Karpas-422 (cell line): ENCODE data around the gene EYA4. TPM values are rescaled to one million over a fixed set of nuclear protein-coding genes. Genes with fewer than 3 reads are reported as not detected.

Experiments used
- DNase-seq: peaks from one replicate; pipeline ENCODE4 v3.0.0-alpha.2; 2015
- H2AFZ ChIP-seq: fragments of 200-600 bp; sonication (generic); 2 replicates; pipeline ENCODE4 v1.6.1; 2014; ENCODE audit warnings: antibody characterized with exemption, low read length, mixed read lengths
- H3K27ac ChIP-seq: fragments of 200-600 bp; sonication (generic); 2 replicates; pipeline ENCODE4 v1.5.1; 2014; ENCODE audit warnings: mild to moderate bottlenecking, low read length, moderate library complexity
- H3K27me3 ChIP-seq: fragments of 200-600 bp; sonication (generic); 2 replicates; pipeline ENCODE4 v1.6.1; 2014; ENCODE audit warnings: low read length, mixed read lengths
- H3K36me3 ChIP-seq: fragments of 200-600 bp; sonication (generic); 2 replicates; pipeline ENCODE4 v1.6.1; 2014; ENCODE audit warnings: low read length, mixed read lengths; ENCODE audit not compliant: insufficient read depth
- H3K4me1 ChIP-seq: fragments of 200-600 bp; sonication (generic); 2 replicates; pipeline ENCODE4 v1.6.1; 2014; ENCODE audit warnings: mild to moderate bottlenecking, low read length, mixed read lengths
- H3K4me2 ChIP-seq: fragments of 200-600 bp; sonication (generic); 2 replicates; pipeline ENCODE4 v1.6.1; 2014; ENCODE audit warnings: low read length, low read depth, mild to moderate bottlenecking; ENCODE audit not compliant: poor library complexity, severe bottlenecking
- H3K4me3 ChIP-seq: fragments of 200-600 bp; sonication (generic); 2 replicates; pipeline ENCODE4 v1.5.1; 2014; ENCODE audit warnings: mild to moderate bottlenecking, antibody characterized with exemption, low read length, mixed read lengths
- H3K79me2 ChIP-seq: fragments of 200-600 bp; sonication (generic); 2 replicates; pipeline ENCODE4 v1.6.1; 2014; ENCODE audit warnings: mild to moderate bottlenecking, low read length, mixed read lengths
- H3K9ac ChIP-seq: fragments of 200-600 bp; sonication (generic); 2 replicates; pipeline ENCODE4 v1.6.0; 2014; ENCODE audit warnings: low read length
- H3K9me2 ChIP-seq: fragments of 200-600 bp; sonication (generic), shearing (Covaris generic); replicated peaks from 2 replicates; pipeline ENCODE4 v1.6.0; 2014; ENCODE audit warnings: mild to moderate bottlenecking, low read length, moderate library complexity; ENCODE audit not compliant: insufficient read depth
- H3K9me3 ChIP-seq: fragments of 300-700, 200-600 bp; sonication (generic); 2 replicates; pipeline ENCODE4 v1.6.1; 2014; ENCODE audit warnings: low read length, mixed read lengths
- H4K20me1 ChIP-seq: fragments of 200-600 bp; sonication (generic); 2 replicates; pipeline ENCODE4 v1.6.1; 2014; ENCODE audit warnings: mild to moderate bottlenecking, antibody characterized with exemption, low read length, low read depth; ENCODE audit not compliant: insufficient read depth
- total RNA-seq: library from RNA; depleted of rRNA; stranded (reverse); fragments of >200 nt; shearing (Covaris generic); gene quantifications from 2 replicates; pipeline ENCODE4 v1.2.3, GENCODE V29; 2014; ENCODE audit warnings: low replicate concordance

EYA4 gene
- total RNA-seq, 1 experiment from 2014 or later = not detected

DNA sequence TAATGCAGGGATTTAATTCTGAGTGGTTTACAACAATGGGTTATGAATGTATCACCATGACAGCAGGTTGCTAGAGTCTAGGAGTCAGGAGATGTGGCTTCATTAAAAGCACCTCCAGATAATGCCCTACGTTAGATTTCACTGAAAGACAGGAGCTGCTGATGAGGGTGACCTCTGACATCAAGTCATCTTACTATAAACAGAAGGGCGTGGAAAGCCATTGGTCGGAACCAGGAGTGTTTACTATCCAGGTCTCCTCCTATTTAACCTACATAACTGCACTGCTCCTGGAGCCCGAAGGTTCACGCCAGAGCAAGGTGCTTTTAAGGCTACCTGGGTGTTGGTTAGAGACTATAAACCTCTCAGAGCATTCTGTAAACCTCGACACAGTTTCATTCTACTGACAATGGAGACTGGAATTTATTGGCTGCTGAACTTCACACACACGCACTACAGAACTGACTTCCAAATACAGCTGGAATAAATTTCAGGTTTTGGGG lies 128.7 kb downstream of the EYA4 start:
- no peak for DNase-seq
- Histone ChIP-seq H3K9ac (no peak overlapping the region), H3K9me2 (no peaks in the 10 kb centered on the region), H3K4me2 (no peak overlapping the region), H3K27ac (no peak overlapping the region), H3K4me1 (no peaks in the 10 kb centered on the region), H2AFZ (no peak overlapping the region), H3K79me2 (no peaks in the 10 kb centered on the region), H3K9me3 (no peaks in the 10 kb centered on the region), H3K4me3 (no peak overlapping the region), H3K36me3 (no peaks in the 10 kb centered on the region), H3K27me3 (no peaks in the 10 kb centered on the region), H4K20me1 (no peaks in the 10 kb centered on the region)

DNA sequence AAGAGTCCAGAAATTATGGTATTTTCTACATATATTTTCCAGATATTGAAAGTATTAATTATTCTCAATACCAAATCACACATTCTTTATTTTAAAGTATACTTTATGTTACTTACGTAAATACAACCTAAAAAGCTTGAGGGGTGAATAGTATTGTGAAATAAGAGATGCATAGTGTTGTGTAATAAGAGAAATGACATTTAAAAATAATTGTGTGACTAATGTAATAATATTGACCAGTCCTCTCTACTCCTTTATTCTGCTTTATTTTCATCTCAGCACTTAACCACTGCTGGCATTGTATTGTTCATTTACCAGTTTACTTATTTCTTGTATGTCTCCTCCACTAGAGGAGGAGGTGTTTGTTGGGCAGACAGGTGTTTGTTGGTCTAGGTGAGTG lies 135.6 kb downstream of the EYA4 start:
- Histone ChIP-seq H3K9ac (no peak overlapping the region), H3K36me3 (no peaks in the 10 kb centered on the region), H3K4me2 (no peak overlapping the region), H3K9me3 (no peaks in the 10 kb centered on the region), H3K79me2 (no peaks in the 10 kb centered on the region), H3K4me3 (no peak overlapping the region), H3K9me2 (no peaks in the 10 kb centered on the region), H3K27ac (no peak overlapping the region), H3K27me3 (no peaks in the 10 kb centered on the region), H4K20me1 (no peaks in the 10 kb centered on the region), H2AFZ (no peak overlapping the region), H3K4me1 (no peaks in the 10 kb centered on the region)
- DNase-seq = no peak

DNA sequence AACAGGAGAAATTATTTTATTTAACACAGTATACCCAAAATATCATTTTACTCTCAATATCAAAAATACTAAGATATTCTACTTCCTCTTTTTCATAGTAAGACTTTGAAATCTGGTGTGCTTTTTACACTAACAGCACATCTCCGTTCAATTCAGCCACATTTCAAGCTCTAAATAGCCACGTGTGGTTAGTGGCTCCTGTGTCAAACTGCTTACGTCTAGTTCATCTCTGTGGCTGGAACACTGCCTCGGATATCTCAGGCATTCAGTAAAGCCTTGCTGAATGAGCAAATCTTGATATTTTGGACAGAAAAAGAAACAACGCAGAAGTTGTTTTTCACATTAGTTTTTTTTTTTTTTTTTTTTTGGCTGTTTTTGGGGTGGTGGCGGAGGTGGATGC lies 136.1 kb downstream of the EYA4 start:
- Histone ChIP-seq H3K9ac (no peak overlapping the region), H3K4me1 (no peaks in the 10 kb centered on the region), H4K20me1 (no peaks in the 10 kb centered on the region), H3K9me2 (no peaks in the 10 kb centered on the region), H3K79me2 (no peaks in the 10 kb centered on the region), H3K4me3 (no peak overlapping the region), H3K27me3 (no peaks in the 10 kb centered on the region), H2AFZ (no peak overlapping the region), H3K27ac (no peak overlapping the region), H3K36me3 (no peaks in the 10 kb centered on the region), H3K4me2 (no peak overlapping the region), H3K9me3 (no peaks in the 10 kb centered on the region)
- DNase-seq = no peak

DNA sequence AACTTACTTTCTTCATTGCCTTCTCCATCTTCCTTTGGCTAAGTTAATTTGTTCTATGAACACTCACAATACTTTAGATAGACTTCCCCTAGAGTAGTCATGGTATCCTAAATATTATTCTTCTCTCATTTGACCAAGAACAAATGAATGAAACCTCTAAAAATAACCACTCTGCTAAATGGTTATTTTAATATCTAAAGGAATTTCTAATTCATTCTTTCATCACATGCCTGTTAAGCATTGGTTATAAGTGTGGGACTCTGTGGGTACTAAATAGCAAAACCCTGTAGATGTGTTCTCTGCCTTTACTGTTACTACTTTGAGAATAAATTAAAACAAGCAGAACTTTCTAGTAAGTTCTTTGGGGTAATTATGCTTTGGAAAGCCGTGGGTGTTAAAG lies 138.9 kb downstream of the EYA4 start:
- H3K27ac ChIP-seq = no peak overlapping the region
- DNase-seq = no peak
- H3K36me3 ChIP-seq = no peaks in the 10 kb centered on the region

DNA sequence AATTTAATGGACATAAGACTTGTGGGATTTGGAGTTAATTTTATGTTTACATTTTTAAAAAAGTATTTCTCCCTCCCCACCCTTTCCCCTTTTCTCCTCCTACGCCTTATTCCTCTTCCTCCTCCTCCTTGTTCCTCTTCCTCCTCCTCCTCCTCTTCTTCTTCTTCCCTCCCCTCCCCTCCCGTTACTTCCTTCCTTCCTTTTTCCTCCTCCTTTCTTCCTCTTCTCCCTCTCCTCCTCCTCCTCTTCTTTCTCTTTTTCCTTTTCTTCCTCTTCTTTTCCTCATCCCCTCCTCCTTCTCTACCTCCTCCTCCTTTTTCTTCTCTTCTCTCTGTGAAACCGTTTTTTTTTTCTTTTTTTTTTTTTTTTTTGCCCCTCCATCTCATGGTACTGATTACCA lies 139.6 kb downstream of the EYA4 start:
- Histone ChIP-seq H3K27ac (no peak overlapping the region), H3K9me3 (no peaks in the 10 kb centered on the region), H2AFZ (no peak overlapping the region), H3K9ac (no peak overlapping the region), H4K20me1 (no peaks in the 10 kb centered on the region), H3K4me2 (no peak overlapping the region), H3K36me3 (no peaks in the 10 kb centered on the region), H3K9me2 (no peaks in the 10 kb centered on the region), H3K4me1 (no peaks in the 10 kb centered on the region), H3K4me3 (no peak overlapping the region), H3K27me3 (no peaks in the 10 kb centered on the region), H3K79me2 (no peaks in the 10 kb centered on the region)
- no peak for DNase-seq

More for the DNA sequence above, 138.9 kb downstream of the EYA4 start:
- H3K27me3 ChIP-seq = no peaks in the 10 kb centered on the region
- H4K20me1 ChIP-seq = no peaks in the 10 kb centered on the region
- no peak overlapping the region for H3K4me3 ChIP-seq
- no peak overlapping the region for H3K9ac ChIP-seq
- H3K4me2 ChIP-seq = no peak overlapping the region
- H3K9me2 ChIP-seq = no peaks in the 10 kb centered on the region
- no peaks in the 10 kb centered on the region for H3K79me2 ChIP-seq
- no peaks in the 10 kb centered on the region for H3K9me3 ChIP-seq
- no peaks in the 10 kb centered on the region for H3K4me1 ChIP-seq
- H2AFZ ChIP-seq = no peak overlapping the region

DNA sequence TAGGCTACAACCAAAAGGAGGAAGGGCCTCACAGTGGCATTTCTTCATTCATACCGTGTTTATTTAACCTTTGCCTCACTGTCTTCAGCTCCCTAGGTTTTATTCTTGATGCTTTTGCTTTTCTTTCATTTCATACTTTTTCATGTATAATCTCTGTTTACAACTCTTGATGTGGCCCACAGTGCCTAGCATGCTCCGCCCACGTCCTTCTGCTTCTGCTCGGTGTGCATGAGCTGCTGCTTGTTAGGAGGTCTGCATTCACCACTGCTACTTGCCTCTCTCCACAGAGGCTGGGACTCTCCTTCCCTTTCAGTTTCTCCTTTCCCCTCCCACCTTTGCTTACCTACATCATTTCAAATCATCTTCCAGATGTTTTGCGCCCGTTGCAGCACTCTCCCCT lies 147.6 kb downstream of the EYA4 start:
- H3K9me2 ChIP-seq = no peaks in the 10 kb centered on the region
- no peak overlapping the region for H3K27ac ChIP-seq
- H3K4me3 ChIP-seq = no peak overlapping the region
- no peaks in the 10 kb centered on the region for H3K9me3 ChIP-seq
- no peaks in the 10 kb centered on the region for H3K36me3 ChIP-seq
- no peak overlapping the region for H2AFZ ChIP-seq
- no peaks in the 10 kb centered on the region for H3K27me3 ChIP-seq
- H3K79me2 ChIP-seq = no peaks in the 10 kb centered on the region
- no peak for DNase-seq
- no peak overlapping the region for H3K4me2 ChIP-seq
- no peak overlapping the region for H3K9ac ChIP-seq
- H3K4me1 ChIP-seq = no peaks in the 10 kb centered on the region
- H4K20me1 ChIP-seq = no peaks in the 10 kb centered on the region

DNA sequence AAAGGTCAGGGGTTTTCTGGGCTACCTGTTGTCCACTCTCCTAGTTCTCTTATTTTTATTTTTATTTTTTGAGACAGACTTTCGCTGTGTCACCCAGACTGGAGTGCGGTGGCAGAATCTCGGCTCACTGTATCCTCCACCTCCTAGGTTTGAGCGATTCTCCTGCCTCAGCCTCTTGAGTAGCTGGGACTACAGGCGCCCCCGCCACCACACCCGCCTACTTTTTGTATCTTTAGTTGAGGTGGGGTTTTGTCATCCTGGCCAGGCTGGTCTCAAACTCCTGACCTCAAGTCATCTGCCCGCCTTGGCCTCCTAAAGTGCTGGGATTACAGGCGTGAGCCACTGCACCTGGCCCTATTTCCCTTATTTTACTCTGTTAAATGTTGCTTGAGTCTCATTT lies 149.0 kb downstream of the EYA4 start:
- H3K4me1 ChIP-seq = no peaks in the 10 kb centered on the region

DNA sequence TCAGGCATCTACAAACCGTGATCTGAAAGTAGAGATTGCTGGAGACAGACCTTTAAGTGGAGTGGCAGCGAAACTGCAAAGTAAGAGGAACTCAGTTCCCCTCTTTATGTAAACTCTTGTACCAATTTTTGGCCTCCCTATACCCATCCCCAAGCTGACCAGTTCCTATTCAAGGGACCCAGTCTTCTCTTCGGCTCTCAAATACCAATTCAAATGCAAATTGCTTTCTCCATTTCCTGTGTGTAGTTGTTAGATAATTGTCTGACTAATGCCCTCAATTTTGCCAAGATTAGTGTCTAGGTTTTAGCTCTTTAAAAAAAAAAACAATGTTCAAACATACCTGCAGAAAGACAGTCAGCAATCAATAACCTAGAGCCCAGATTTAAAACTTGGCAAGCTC lies 150.9 kb downstream of the EYA4 start:
- Histone ChIP-seq H3K9ac (no peak overlapping the region), H3K4me3 (no peak overlapping the region), H3K9me2 (no peaks in the 10 kb centered on the region), H3K27me3 (no peaks in the 10 kb centered on the region), H3K79me2 (no peaks in the 10 kb centered on the region), H2AFZ (no peak overlapping the region), H3K4me2 (no peak overlapping the region), H3K4me1 (no peaks in the 10 kb centered on the region), H3K9me3 (no peaks in the 10 kb centered on the region), H3K36me3 (no peaks in the 10 kb centered on the region), H3K27ac (no peak overlapping the region), H4K20me1 (no peaks in the 10 kb centered on the region)
- no peak for DNase-seq

More for the DNA sequence above, 149.0 kb downstream of the EYA4 start:
- H3K27ac ChIP-seq = no peak overlapping the region
- H3K4me3 ChIP-seq = no peak overlapping the region
- no peaks in the 10 kb centered on the region for H3K79me2 ChIP-seq
- no peak overlapping the region for H3K9ac ChIP-seq
- no peaks in the 10 kb centered on the region for H3K36me3 ChIP-seq
- H3K9me3 ChIP-seq = no peaks in the 10 kb centered on the region
- H3K9me2 ChIP-seq = no peaks in the 10 kb centered on the region
- no peak overlapping the region for H3K4me2 ChIP-seq
- H4K20me1 ChIP-seq = no peaks in the 10 kb centered on the region
- no peak overlapping the region for H2AFZ ChIP-seq
- no peaks in the 10 kb centered on the region for H3K27me3 ChIP-seq
- DNase-seq = no peak

DNA sequence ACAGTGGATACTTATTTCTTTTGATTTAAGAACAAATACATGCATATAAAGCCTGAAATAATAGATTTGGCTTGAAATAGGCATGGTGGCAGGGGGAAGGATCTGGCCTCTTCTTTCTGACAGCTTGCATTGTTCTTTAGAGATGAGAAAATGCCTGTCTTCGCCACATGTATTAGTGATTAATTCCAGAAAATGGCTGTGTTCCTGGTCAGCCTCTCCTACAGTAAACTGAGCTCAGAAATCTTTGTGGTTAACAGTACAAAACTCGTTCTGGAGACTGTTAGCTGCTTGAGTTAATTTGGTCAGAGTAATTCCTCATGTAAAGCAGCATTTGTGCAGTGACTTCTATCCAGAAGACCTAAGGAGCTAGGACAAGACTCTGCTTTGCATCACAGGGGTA lies 151.5 kb downstream of the EYA4 start:
- Histone ChIP-seq H2AFZ (no peak overlapping the region), H3K9me3 (no peaks in the 10 kb centered on the region), H3K27ac (no peak overlapping the region), H3K27me3 (no peaks in the 10 kb centered on the region), H3K4me2 (no peak overlapping the region), H3K79me2 (no peaks in the 10 kb centered on the region), H3K4me1 (no peaks in the 10 kb centered on the region), H3K4me3 (no peak overlapping the region), H4K20me1 (no peaks in the 10 kb centered on the region), H3K36me3 (no peaks in the 10 kb centered on the region), H3K9me2 (no peaks in the 10 kb centered on the region), H3K9ac (no peak overlapping the region)
- DNase-seq = no peak
